Lung (tissue), 12 donors: ENCODE measurements around the gene MKKS. TPM values are rescaled to one million over a fixed set of nuclear protein-coding genes. Genes with fewer than 3 reads are reported as not detected.

Experiments used
- ATAC-seq: fragments of 200-7000 bp; cut with Tn5 transposase; one replicate; pipeline ENCODE4 v1.9.1; 2020; ENCODE audit warnings: moderate number of reproducible peaks; ENCODE audit not compliant: insufficient read depth, low FRiP score
- DNase-seq, 3 donors: peaks; one replicate each; pipeline ENCODE4 v3.0.0-alpha.2; 2013 to 2017
- H3K27ac ChIP-seq, 2 donors: one replicate each; pipeline ENCODE4 v1.5.1; 2013; ENCODE audit warnings: mild to moderate bottlenecking in 2 of 2, moderate library complexity in 2 of 2, control low read depth in 1 of 2, inconsistent platforms in 1 of 2, low read depth in 1 of 2, low read length in 1 of 2
- H3K27me3 ChIP-seq, 3 donors: one replicate each; pipeline ENCODE4 v1.5.1; 2013; ENCODE audit warnings: low read length in 2 of 3; ENCODE audit not compliant: control insufficient read depth in 3 of 3, insufficient read depth in 3 of 3
- H3K36me3 ChIP-seq, 4 donors: one replicate each; pipeline ENCODE4 v1.5.1; 2013; ENCODE audit warnings: low read length in 4 of 4, mild to moderate bottlenecking in 1 of 4, moderate library complexity in 1 of 4; ENCODE audit not compliant: control insufficient read depth in 4 of 4, insufficient read depth in 4 of 4
- H3K4me1 ChIP-seq, 5 donors: one replicate each; pipeline ENCODE4 v1.5.1; 2013; ENCODE audit warnings: low read length in 5 of 5, mild to moderate bottlenecking in 2 of 5, moderate library complexity in 1 of 5; ENCODE audit not compliant: control insufficient read depth in 5 of 5, insufficient read depth in 5 of 5
- H3K4me3 ChIP-seq: one replicate; pipeline ENCODE4 v1.5.1; 2013; ENCODE audit warnings: mild to moderate bottlenecking, control low read depth, moderate library complexity
- H3K9ac ChIP-seq, 2 donors: one replicate each; pipeline ENCODE4 v1.5.1; 2013; ENCODE audit warnings: low read length in 2 of 2, control low read depth in 1 of 2; ENCODE audit not compliant: insufficient read depth in 1 of 2
- H3K9me3 ChIP-seq, 4 donors: one replicate each; pipeline ENCODE4 v1.5.1; 2013; ENCODE audit warnings: low read length in 3 of 4, mild to moderate bottlenecking in 1 of 4, moderate library complexity in 1 of 4; ENCODE audit not compliant: control insufficient read depth in 4 of 4, insufficient read depth in 3 of 4
- WGBS, 2 donors: extraction: QIAGEN DNeasy Blood & Tissue Kit; methylation state at CpG; one replicate each; pipeline ENCODE4 v1.1.7; 2013; 5-methylcytosine and 5-hydroxymethylcytosine counted together
- polyA plus RNA-seq, 2 donors: library from polyadenylated mRNA; stranded (reverse); fragments of 200-250 nt; gene quantifications; one replicate each; pipeline ENCODE4 v1.2.1, GENCODE V29; 2013
- total RNA-seq, 2 donors: library from RNA; depleted of rRNA in 1 of 2; stranded (reverse); fragments of >200 nt in 1 of 2; gene quantifications; one replicate each; pipeline ENCODE4 v1.2.1, GENCODE V29; 2014 to 2021
- TF ChIP-seq, protein P1 (sequence below): IDR thresholded peaks from 2 replicates; pipeline ENCODE4 v1.5.1; 2012; ENCODE audit warnings: mild to moderate bottlenecking; ENCODE audit errors: control extremely low read depth, extremely low read depth
- donor health status: control.
- donor health status: control.
- donor health status: Bipolar disorder and iron deficiency.
- donor health status: healthy.
- donor health status: DM: yes; HTN: yes; CAD: no.

Gene MKKS
- total and polyA plus RNA-seq, 4 donors: 12.3 to 15.1 (median 13.1) TPM

DNA sequence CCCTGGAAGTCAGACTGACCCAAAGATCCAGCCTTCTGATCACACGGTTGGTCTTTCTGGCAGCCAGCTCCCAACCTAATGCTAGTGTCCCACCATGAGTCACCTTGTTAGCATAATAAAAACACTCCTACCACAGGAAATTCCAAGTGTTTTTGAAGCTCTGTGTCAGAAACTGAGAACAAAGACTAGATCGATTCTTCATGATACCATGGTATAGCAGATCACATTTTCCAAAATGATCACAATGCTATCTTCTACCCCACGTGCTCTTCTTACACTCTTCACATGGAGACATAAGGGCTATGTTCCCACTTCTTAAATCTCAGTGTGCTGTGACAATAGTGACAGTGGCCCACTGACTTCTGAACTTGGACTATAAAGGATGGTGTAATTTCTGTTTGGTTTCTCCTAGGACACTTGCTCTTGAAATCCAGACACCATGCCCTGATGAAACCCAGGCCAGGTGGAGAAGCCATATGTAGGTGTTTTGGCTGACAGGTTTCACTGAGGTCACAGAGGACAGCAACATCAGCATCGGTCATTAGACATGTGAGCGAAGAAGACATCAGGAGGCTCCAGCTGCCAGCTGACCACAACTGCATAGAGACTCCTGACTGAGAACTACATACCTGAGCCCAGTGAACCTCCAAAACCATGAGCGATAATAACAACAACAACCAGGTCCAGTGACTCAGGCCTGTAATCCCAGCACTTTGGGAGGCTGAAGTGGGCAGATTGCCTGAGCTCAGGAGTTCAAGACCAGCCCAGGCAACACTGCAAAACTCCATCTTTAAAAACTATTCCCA is 57.5 kb downstream of the MKKS start:
- TF ChIP-seq, protein P1, sequence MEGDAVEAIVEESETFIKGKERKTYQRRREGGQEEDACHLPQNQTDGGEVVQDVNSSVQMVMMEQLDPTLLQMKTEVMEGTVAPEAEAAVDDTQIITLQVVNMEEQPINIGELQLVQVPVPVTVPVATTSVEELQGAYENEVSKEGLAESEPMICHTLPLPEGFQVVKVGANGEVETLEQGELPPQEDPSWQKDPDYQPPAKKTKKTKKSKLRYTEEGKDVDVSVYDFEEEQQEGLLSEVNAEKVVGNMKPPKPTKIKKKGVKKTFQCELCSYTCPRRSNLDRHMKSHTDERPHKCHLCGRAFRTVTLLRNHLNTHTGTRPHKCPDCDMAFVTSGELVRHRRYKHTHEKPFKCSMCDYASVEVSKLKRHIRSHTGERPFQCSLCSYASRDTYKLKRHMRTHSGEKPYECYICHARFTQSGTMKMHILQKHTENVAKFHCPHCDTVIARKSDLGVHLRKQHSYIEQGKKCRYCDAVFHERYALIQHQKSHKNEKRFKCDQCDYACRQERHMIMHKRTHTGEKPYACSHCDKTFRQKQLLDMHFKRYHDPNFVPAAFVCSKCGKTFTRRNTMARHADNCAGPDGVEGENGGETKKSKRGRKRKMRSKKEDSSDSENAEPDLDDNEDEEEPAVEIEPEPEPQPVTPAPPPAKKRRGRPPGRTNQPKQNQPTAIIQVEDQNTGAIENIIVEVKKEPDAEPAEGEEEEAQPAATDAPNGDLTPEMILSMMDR: no peak
- Histone ChIP-seq H3K9ac (no peak overlapping the region), H3K4me1 (no peaks in the 10 kb centered on the region), H3K36me3 (no peaks in the 10 kb centered on the region), H3K27me3 (no peaks in the 10 kb centered on the region), H3K9me3 (no peaks in the 10 kb centered on the region), H3K4me3 (no peak overlapping the region), H3K27ac (no peak overlapping the region)
- DNase-seq: no peak
- 86 to 92% methylated on average over 6 of the region's 6 CpGs for WGBS, 2 donors
- no peak for ATAC-seq

DNA sequence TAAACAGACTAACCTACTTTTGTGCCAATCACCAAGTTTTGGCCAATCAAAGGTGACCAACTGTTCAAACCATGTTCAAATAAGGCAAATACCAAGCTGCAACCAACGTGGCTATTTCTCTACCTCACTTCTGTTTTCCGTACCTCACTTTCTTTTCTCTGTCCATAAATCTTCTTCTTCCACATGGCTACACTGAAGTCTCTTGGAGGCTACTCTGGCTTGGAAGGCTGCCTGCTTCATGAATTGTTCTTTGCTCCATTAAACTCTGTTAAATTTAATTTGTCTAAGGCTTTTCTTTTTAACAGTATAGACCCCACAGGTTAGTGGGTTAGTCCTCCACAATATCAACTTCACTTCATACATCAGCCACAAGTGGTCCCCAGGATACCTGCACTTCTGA is 58.8 kb downstream of the MKKS start:
- Histone ChIP-seq H3K4me3 (no peak overlapping the region), H3K9ac (no peak overlapping the region), H3K36me3 (no peaks in the 10 kb centered on the region), H3K27ac (no peak overlapping the region), H3K9me3 (no peaks in the 10 kb centered on the region), H3K4me1 (peaks cover 0 to 5% (median 0%) of the 10 kb centered on the region in 5 donors), H3K27me3 (no peaks in the 10 kb centered on the region)
- no peak for ATAC-seq
- TF ChIP-seq, protein P1: no peak
- 71 to 86% methylated on average over 2 of the region's 2 CpGs for WGBS, 2 donors
- no peak for DNase-seq

DNA sequence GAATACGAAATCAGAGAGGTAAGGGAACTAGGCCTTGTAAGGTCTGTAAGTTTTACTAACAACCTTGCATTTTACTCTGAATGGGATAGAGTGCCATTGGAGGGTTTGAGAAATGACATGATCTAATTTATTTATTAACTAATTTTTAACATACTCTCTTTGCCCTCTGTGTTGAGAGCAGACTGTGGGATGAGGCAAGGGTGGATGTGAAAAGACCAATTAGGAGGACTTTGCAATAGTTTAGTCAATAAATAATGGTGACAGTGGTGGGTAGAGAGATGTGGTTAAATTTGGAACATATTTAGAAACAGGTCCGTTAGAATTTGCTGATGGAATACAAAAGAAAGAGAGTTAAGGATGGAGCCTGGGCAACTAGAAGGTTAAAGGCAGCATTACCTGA is 60.0 kb downstream of the MKKS start:
- Histone ChIP-seq H3K4me1 (peaks cover 0 to 15% (median 2%) of the 10 kb centered on the region in 5 donors), H3K27me3 (no peaks in the 10 kb centered on the region), H3K4me3 (no peak overlapping the region), H3K9me3 (no peaks in the 10 kb centered on the region), H3K36me3 (no peaks in the 10 kb centered on the region), H3K27ac (no peak overlapping the region), H3K9ac (no peak overlapping the region)
- TF ChIP-seq, protein P1: no peak
- WGBS, 2 donors: 69 to 72% methylated on average over 2 of the region's 2 CpGs
- DNase-seq (no peak), ATAC-seq (no peak)
